ENCODE results near the gene CDHR4.

CDHR4 gene

DNA sequence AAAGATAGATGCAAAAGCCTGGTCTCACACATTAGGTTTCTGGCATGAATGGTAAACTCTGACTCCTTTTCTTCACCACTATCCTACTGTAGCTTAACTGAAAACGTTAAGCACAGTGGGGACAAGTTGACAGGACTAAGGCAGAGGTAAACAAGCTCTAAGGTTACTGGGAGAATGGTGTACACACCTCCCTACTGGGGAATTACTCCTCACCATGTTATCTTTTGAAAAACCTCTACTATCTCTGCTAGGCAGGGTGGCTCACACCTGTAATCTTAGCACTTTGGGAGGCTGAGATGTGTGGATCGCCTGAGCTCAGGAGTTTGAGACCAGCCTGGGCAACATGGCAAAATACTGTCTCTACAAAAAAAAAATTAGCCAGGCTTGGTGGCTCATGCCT lies 42.5 kb downstream of the CDHR4 start:
- no peak overlapping the region for H3K27ac ChIP-seq (ENCODE audit: low read depth, low read length, poor library complexity, severe bottlenecking)
- H3K4me2 ChIP-seq (ENCODE audit: low read length): no peak overlapping the region
- no peaks in the 10 kb centered on the region for H4K20me1 ChIP-seq (ENCODE audit: insufficient read depth, low read length)
- TF ChIP-seq EZH2 (IDR thresholded peaks at IDR 0.05; ENCODE audit: borderline replicate concordance, low read length): no peak
- TF ChIP-seq, protein P1, sequence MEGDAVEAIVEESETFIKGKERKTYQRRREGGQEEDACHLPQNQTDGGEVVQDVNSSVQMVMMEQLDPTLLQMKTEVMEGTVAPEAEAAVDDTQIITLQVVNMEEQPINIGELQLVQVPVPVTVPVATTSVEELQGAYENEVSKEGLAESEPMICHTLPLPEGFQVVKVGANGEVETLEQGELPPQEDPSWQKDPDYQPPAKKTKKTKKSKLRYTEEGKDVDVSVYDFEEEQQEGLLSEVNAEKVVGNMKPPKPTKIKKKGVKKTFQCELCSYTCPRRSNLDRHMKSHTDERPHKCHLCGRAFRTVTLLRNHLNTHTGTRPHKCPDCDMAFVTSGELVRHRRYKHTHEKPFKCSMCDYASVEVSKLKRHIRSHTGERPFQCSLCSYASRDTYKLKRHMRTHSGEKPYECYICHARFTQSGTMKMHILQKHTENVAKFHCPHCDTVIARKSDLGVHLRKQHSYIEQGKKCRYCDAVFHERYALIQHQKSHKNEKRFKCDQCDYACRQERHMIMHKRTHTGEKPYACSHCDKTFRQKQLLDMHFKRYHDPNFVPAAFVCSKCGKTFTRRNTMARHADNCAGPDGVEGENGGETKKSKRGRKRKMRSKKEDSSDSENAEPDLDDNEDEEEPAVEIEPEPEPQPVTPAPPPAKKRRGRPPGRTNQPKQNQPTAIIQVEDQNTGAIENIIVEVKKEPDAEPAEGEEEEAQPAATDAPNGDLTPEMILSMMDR (IDR thresholded peaks at IDR 0.05; ENCODE audit: low read length): no peak
- no peaks in the 10 kb centered on the region for H3K9me3 ChIP-seq (ENCODE audit: low read length)
- no peaks in the 10 kb centered on the region for H3K9me2 ChIP-seq (ENCODE audit: low read depth, low read length)
- no peaks in the 10 kb centered on the region for H3K36me3 ChIP-seq (ENCODE audit: insufficient read depth, low read length)
- H3K27me3 ChIP-seq (ENCODE audit: insufficient read depth, low read length): no peaks in the 10 kb centered on the region
- no peak overlapping the region for H3K4me3 ChIP-seq (ENCODE audit: low read depth, low read length, poor library complexity, severe bottlenecking)
- H3K79me2 ChIP-seq (ENCODE audit: insufficient read depth, low read length): peaks cover 18% of the 10 kb centered on the region
- H3K9ac ChIP-seq (ENCODE audit: low read length): no peak overlapping the region
- H3F3A ChIP-seq (ENCODE audit: insufficient read depth, low read length): no peaks in the 10 kb centered on the region
- no peak overlapping the region for H2AFZ ChIP-seq (ENCODE audit: low read length)
- H3K4me1 ChIP-seq (ENCODE audit: insufficient read depth, low read length, severe bottlenecking): no peaks in the 10 kb centered on the region

DNA sequence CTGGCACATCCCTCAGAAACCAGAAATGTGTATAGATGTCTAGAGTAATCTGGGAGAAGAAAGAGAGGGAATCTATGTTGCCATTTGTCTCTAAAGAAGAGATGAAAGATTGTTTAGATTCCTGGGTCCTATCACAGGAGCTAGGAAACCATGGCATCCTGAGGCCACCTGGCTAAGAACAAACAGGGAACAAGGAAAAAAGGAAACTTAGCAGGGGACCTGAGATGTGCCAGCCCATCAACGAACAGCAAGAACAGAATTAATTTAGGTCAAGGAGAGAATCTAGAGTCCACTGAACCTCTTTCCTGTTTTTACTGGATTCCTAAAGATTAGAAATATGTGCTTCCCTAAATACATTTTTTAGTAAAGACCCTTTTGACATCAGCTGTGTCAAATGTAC lies 43.6 kb downstream of the CDHR4 start:
- Histone ChIP-seq H3K9ac (ENCODE audit: low read length) (no peak overlapping the region), H3K27me3 (ENCODE audit: insufficient read depth, low read length) (no peaks in the 10 kb centered on the region), H3K9me2 (ENCODE audit: low read depth, low read length) (no peaks in the 10 kb centered on the region), H3F3A (ENCODE audit: insufficient read depth, low read length) (no peaks in the 10 kb centered on the region), H3K4me1 (ENCODE audit: insufficient read depth, low read length, severe bottlenecking) (no peaks in the 10 kb centered on the region), H3K79me2 (ENCODE audit: insufficient read depth, low read length) (peaks cover 18% of the 10 kb centered on the region), H4K20me1 (ENCODE audit: insufficient read depth, low read length) (no peaks in the 10 kb centered on the region), H3K36me3 (ENCODE audit: insufficient read depth, low read length) (no peaks in the 10 kb centered on the region), H3K9me3 (ENCODE audit: low read length) (no peaks in the 10 kb centered on the region), H3K4me3 (ENCODE audit: low read depth, low read length, poor library complexity, severe bottlenecking) (no peak overlapping the region), H2AFZ (ENCODE audit: low read length) (no peak overlapping the region), H3K27ac (ENCODE audit: low read depth, low read length, poor library complexity, severe bottlenecking) (no peak overlapping the region), H3K4me2 (ENCODE audit: low read length) (no peak overlapping the region)
- TF ChIP-seq EZH2 (IDR thresholded peaks at IDR 0.05; ENCODE audit: borderline replicate concordance, low read length): no peak
- TF ChIP-seq, protein P1 (IDR thresholded peaks at IDR 0.05; ENCODE audit: low read length): no peak

DNA sequence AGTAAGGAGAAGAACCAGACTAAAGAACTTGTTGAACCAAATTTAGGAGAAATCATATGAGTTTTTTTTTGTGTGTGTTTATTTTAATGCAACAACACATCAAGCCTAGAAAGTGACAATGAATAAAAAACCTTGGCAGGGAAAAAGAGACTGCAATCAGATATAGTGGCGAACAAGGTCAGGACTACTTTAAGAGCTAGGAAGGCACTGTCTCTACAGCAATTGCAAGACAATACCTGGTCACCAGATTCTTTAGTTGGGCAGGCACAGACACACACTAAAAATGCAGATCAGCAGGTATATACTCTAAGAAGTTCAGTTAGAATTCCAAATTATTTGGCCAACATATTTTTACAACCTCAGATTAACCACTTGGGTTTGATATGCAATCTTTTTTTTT lies 45.1 kb downstream of the CDHR4 start:
- no peak overlapping the region for H3K4me3 ChIP-seq (ENCODE audit: low read depth, low read length, poor library complexity, severe bottlenecking)
- no peaks in the 10 kb centered on the region for H3K27me3 ChIP-seq (ENCODE audit: insufficient read depth, low read length)
- no peak overlapping the region for H3K4me2 ChIP-seq (ENCODE audit: low read length)
- no peak overlapping the region for H2AFZ ChIP-seq (ENCODE audit: low read length)
- TF ChIP-seq EZH2 (IDR thresholded peaks at IDR 0.05; ENCODE audit: borderline replicate concordance, low read length): no peak
- TF ChIP-seq, protein P1 (IDR thresholded peaks at IDR 0.05; ENCODE audit: low read length): no peak
- no peak overlapping the region for H3K27ac ChIP-seq (ENCODE audit: low read depth, low read length, poor library complexity, severe bottlenecking)
- H3K79me2 ChIP-seq (ENCODE audit: insufficient read depth, low read length): peaks cover 18% of the 10 kb centered on the region
- no peaks in the 10 kb centered on the region for H4K20me1 ChIP-seq (ENCODE audit: insufficient read depth, low read length)
- no peaks in the 10 kb centered on the region for H3K36me3 ChIP-seq (ENCODE audit: insufficient read depth, low read length)
- H3K4me1 ChIP-seq (ENCODE audit: insufficient read depth, low read length, severe bottlenecking): no peaks in the 10 kb centered on the region
- no peaks in the 10 kb centered on the region for H3K9me2 ChIP-seq (ENCODE audit: low read depth, low read length)
- no peaks in the 10 kb centered on the region for H3F3A ChIP-seq (ENCODE audit: insufficient read depth, low read length)
- H3K9ac ChIP-seq (ENCODE audit: low read length): no peak overlapping the region
- no peaks in the 10 kb centered on the region for H3K9me3 ChIP-seq (ENCODE audit: low read length)
